Measurements from ENCODE around the gene ADAMTS12. TPM values are rescaled to one million over a fixed set of nuclear protein-coding genes. Genes with fewer than 3 reads are reported as not detected.

Gene ADAMTS12
- total and polyA plus RNA-seq, 5 donors: 0.54 to 1.4 (median 1.0) TPM

Other genes starting within 250 kb of the ADAMTS12 start
- gene RXFP3, start 44.4 kb upstream of the ADAMTS12 start, total RNA-seq: not detected
- gene RXFP3, start 44.4 kb upstream of the ADAMTS12 start, polyA plus RNA-seq: not detected
- gene SLC45A2, start 92.7 kb upstream of the ADAMTS12 start, total RNA-seq: under 1 TPM in 1 of 4 donors, not detected in 3; 0.32 TPM
- gene SLC45A2, start 92.7 kb upstream of the ADAMTS12 start, polyA plus RNA-seq: 0.70 TPM
- 10 to 100 TPM in 3 of 4 donors, 1 to 10 TPM in 1; 6.2 to 19.1 (median 11.1) TPM for gene AMACR, start 116.1 kb upstream of the ADAMTS12 start, total RNA-seq
- gene AMACR, start 116.1 kb upstream of the ADAMTS12 start, polyA plus RNA-seq: 14.6 TPM
- 1 to 10 TPM; 1.5 to 3.3 (median 2.3) TPM for gene C1QTNF3, start 151.2 kb upstream of the ADAMTS12 start, total RNA-seq
- gene C1QTNF3, start 151.2 kb upstream of the ADAMTS12 start, polyA plus RNA-seq: 4.3 TPM

Data from right cardiac atrium (tissue), 5 donors.